Epithelial cell of esophagus (primary cell): ENCODE measurements around the gene FASTKD1.
"Not testable (repeated sequence)": the region's sequence is repeated elsewhere in the genome, so short reads cannot be mapped to it uniquely, and the experiment has no call there.

Experiments used
- DNase-seq: peaks from one replicate; pipeline ENCODE4 v3.0.0; 2010; ENCODE audit warnings: low read depth
- H3K4me3 ChIP-seq: 2 replicates; pipeline ENCODE4 v1.5.1; 2011; ENCODE audit warnings: mild to moderate bottlenecking, low read length, control low read depth
- TF ChIP-seq, protein P1 (sequence below): IDR thresholded peaks from 2 replicates; pipeline ENCODE4 v1.5.1; 2011; ENCODE audit warnings: low read depth, mild to moderate bottlenecking, low read length, control low read depth, inconsistent platforms; ENCODE audit not compliant: insufficient read depth; ENCODE audit errors: missing control alignments

FASTKD1 gene, protein sequence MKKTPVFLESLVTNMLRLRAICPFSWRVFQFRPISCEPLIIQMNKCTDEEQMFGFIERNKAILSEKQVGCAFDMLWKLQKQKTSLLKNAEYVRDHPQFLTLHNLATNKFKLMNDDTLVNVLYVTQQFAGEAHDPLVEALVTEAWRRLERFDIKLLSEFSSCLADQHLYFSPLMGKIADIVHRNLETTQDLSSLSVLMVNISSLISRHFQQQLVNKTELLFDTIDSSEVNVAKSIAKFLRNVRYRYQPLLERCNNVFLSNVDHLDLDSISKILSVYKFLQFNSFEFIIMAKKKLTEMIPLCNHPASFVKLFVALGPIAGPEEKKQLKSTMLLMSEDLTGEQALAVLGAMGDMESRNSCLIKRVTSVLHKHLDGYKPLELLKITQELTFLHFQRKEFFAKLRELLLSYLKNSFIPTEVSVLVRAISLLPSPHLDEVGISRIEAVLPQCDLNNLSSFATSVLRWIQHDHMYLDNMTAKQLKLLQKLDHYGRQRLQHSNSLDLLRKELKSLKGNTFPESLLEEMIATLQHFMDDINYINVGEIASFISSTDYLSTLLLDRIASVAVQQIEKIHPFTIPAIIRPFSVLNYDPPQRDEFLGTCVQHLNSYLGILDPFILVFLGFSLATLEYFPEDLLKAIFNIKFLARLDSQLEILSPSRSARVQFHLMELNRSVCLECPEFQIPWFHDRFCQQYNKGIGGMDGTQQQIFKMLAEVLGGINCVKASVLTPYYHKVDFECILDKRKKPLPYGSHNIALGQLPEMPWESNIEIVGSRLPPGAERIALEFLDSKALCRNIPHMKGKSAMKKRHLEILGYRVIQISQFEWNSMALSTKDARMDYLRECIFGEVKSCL

DNA sequence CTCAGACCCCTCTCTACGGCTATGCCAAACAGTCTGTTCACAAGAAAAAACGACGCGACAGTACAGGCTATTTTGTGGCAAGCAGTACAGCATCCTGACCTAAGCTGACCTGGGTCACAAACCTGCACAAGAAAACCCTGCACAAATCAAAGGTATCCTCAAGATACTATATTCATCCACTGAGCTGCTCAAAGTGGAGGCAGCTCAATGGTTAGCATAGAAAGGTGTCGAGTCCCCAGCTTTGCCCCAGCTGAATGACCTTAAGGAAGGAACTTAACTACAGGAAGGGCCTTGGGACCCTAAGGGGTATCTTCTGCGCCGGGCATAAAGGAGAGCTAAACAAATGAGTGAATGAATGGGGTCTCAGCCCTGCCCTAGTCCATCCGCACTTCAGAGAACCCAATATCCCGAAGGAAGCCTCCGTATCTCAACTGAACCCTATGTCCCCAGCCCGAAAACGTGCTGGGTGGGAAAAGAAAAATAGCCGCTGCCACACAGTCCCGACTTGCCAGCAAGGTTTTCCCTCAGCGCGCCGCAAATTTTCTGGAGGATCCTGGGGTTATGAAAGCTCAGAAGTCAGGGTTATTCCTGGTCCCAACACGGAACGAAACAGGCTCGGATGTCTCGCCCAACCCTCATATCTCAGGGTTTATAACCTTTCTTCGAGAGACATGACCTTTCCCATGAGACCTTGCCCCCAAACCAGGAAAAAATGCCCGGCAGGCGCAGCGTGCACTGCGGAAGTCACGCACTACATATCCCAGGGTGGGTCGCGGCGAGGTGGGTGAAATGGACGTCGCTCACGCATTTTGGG, at the start of gene FASTKD1:
TSS of gene FASTKD1 (minus strand) at position 706 of the 814 bp plus-strand sequence. CDS start 1,836 bp downstream, outside the sequence.
- peak within 1 kb of the TSS; percentile 83 for H3K4me3 ChIP-seq
- peak; percentile 88 for DNase-seq
- TF ChIP-seq, protein P1, sequence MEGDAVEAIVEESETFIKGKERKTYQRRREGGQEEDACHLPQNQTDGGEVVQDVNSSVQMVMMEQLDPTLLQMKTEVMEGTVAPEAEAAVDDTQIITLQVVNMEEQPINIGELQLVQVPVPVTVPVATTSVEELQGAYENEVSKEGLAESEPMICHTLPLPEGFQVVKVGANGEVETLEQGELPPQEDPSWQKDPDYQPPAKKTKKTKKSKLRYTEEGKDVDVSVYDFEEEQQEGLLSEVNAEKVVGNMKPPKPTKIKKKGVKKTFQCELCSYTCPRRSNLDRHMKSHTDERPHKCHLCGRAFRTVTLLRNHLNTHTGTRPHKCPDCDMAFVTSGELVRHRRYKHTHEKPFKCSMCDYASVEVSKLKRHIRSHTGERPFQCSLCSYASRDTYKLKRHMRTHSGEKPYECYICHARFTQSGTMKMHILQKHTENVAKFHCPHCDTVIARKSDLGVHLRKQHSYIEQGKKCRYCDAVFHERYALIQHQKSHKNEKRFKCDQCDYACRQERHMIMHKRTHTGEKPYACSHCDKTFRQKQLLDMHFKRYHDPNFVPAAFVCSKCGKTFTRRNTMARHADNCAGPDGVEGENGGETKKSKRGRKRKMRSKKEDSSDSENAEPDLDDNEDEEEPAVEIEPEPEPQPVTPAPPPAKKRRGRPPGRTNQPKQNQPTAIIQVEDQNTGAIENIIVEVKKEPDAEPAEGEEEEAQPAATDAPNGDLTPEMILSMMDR = no peak

DNA sequence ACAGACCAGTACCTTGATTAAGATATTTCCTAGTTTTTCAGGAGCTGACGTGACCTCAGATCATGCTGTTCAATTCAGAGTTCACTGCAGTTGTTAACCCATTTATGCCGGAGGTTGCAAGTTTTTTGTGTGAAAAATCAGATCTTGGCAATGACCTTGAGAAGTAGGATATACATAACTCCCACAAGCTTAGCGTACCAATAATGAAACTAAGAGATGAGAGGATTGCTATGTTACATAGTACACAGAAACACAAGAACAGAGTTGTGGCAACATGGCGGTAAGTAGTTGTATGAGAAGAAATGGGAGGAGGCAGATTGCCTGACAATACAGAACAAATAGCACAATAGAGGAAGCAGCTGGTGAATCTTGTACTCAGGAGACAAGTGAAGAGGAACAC, 49.6 kb upstream of the FASTKD1 start:
- no peak overlapping the region for H3K4me3 ChIP-seq
- no peak for DNase-seq
- TF ChIP-seq, protein P1 = no peak

DNA sequence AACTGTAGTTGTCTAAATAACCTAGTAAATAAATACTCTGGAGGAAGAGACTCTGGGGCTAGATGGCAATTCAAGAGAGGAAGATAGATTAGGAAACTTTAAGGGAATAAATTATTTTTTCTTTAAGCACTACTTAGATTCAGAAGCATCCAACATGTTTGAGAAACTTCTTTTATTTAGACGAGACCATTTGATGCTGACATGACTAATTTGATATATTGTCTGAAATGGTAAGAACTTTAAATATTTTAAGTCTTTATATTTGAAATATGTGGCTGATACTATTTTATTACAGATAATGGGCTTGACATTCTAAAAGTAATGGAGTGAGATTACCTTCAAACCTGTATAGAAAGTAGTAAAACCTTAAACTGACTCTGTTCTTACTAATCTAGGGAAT, 46.8 kb upstream of the FASTKD1 start:
- no peak for DNase-seq
- TF ChIP-seq, protein P1 = no peak
- H3K4me3 ChIP-seq = no peak overlapping the region

DNA sequence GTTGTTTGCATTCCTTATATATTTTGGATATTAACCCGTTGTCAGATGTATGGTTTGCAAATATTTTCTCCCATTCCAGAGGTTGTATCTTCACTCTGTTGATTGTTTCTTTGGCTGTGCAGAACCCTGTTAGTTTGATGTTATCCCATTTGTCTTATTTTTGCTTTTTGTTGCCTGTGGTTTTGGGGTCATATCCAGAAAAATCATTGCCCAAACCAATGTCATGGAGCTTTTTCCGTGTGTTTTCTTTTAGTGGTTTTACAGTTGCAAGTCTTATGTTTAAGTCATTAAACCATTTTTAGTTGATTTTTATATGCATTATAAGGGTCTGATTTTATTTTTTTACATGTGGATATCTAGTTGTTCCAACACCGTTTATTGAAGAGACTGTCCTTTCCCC, 46.3 kb upstream of the FASTKD1 start:
- no peak for DNase-seq
- TF ChIP-seq, protein P1 = no peak
- H3K4me3 ChIP-seq = no peak overlapping the region

DNA sequence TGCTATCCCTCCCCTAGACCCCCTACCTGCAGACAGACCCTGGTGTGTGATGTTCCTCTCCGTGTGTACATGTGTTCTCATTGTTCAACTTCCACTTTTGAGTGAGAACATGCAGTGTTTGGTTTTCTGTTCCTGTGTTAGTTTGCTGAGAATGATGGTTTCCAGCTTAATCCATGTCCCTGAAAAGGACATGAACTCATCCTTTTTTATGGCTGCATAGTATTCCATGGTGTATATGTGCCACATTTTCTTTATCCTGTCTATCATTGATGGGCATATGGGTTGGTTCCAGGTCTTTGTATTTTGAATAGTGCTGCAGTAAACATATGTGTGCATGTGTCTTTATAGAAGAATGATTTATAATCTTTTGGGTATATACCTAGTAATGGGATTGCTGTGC, 42.3 kb upstream of the FASTKD1 start:
- not testable (repeated sequence) for DNase-seq, H3K4me3 ChIP-seq

DNA sequence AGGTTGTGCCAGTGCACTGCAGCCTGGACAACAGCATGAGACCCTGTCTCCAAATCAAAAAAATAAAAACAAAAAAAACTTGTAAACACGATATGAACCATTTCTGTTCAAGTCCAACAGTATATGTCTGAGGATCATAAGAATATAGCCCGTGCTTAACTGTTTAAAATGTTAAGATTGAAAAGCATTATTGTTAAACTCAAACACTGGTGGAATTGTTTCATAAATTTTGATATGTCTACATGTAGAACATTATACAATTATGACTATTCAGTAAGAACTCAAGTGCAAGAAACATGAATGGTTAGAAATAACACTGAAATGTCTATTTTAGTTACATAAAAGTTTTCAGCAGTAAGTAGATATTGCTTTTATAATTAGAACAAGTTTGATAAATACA, 40.2 kb upstream of the FASTKD1 start:
- H3K4me3 ChIP-seq = no peak overlapping the region
- TF ChIP-seq, protein P1 = no peak
- DNase-seq = no peak

DNA sequence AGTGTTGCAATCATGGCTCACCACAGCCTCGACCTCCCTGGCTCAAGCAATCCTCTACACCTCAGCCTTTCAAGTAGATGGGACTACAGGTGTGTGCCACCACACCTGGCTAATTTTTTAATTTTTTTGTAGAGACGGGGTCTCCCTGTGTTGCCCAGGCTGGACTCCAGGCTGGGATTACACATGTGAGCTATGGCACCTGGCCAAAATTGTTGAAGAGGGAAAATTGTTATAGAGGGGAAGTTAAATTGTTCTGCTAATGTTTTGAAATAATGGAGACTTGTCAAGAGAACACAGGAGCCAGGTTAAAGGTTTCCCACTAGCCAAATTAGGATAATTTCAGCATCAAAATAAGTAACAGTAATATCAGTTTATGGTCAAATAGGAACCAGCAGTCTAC, 35.6 kb upstream of the FASTKD1 start:
- DNase-seq = no peak
- TF ChIP-seq, protein P1 = no peak
- no peak overlapping the region for H3K4me3 ChIP-seq
